HG03469 (cell line): ENCODE results near the gene RGMB.

Experiments
- ATAC-seq: cut with Tn5 transposase; IDR thresholded peaks from one replicate; pipeline ENCODE4 v1.9.1; 2021; ENCODE audit warnings: mild to moderate bottlenecking, moderate library complexity, moderate number of reproducible peaks; ENCODE audit not compliant: unreplicated experiment

RGMB gene

DNA sequence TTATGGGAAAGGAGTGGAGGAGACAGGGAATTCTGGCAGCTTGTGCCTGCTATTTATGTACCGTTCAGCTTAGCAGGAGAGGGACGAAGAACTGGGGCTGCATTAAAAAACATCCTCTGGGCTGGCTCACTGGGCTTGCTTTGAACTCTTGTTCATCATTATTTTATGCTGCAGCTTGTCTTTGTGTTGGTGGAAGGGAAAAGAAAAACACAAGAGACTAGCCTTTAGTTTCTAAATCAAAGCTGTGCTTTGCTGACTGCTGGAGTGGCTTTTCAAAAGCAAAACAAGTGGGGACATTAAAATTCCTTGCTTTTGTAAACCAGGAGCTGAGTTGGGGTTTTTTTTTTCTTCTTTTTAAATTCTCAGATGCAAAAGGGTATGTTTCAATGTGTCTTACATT, 5.9 kb upstream of the RGMB start:
- no peak for ATAC-seq

DNA sequence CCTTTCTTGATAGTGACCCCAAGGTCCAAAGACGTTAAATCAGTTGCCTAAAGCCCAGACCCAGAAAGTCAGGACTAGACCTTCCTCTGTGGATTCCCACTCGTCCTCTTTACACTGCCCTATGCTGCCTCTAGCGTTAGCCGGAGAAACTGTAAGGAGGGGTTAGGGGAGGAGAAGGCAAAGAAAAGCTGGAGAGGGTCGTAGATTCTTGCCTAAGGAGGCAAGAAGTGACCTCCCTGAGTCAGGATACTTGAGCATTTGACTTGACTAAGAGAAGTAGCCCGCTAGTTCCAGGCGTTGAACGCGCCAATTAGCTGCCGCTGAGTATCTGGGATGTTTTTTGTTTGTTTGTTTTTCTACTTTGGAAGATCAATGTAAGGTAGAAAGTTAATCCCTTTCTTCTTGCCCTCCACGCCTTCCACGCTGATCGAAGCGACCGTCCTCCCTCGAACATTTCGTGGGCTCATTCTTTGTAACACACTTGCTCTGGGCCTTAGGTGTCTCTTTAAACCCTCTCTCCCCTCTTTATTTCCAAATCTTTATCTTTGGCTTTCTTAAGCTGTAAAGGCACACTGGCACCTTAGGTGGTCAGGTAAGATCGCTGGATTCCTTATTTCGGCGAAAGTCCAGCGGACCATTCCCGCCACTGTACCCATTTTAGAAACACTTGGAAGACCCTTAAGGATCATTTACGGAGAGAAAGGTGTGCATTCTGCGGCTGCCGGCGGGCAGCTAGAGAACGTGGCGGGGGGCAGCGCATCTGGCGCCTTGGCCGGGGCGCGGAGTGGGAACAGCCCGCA, 5.1 kb upstream of the RGMB start:
- ATAC-seq = peak; percentile 34

DNA sequence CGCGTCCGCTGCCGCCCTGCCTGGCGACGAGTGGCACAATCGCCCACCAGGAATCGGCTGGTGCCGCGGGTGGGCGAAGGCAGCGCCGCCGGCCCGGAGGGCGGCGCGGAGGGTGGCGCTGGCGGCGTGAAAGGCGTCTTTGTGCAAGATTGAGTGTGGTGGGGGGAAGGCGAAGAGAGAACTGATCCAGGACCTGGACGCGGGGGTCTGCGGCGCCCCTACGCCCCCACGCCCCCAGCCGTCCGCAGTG, 4.6 kb upstream of the RGMB start:
- no peak for ATAC-seq

DNA sequence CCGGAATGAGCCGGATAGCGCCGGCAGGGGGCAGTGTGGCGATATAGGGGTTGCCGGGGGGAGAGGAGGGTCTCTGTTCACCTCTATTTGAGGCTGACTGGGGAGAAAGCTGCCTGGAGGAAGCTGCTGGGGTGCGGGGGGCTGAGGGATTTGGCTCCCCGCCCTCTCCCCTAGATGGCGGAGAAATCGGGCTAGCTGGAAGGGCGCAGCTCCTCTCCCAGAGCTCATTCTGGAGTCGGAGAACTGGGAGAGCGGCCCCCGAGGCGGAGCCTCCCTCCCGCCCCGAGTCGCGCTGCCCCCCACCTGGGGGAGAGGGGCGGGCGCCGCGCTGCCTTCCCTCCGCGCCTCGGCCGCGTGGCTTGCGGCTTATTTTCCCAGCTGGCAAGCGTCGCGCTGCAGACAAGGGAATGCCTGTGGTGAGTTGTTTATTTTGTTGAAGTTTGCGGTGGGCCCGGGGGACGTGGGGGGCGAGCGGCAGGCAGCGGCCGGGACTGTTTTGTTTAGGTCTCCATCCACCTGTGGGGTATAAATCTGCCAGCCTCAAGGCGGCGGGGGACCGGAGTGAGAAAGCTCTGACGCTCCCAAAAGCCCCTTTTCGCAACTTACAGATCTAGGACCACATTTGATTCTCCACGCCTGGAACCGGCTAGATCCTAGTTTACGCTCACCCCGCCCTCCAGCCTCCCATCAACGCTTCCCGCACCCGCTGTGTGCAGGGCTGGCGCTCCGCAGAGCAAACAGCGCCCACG, 4.1 kb upstream of the RGMB start:
- no peak for ATAC-seq

DNA sequence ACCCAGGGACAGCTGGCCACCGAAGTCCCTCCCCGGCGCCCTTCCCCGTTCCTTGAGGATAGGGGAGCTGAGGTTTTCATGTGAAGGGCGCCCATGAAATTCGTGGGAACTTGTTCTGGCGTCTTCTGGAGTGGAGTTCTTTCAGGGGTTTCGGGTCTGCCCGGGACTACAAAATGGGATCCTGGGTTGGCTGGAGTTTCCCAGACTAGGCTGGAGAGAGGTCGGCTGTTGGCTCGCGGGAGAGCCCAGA, 3.6 kb upstream of the RGMB start:
- ATAC-seq = no peak

DNA sequence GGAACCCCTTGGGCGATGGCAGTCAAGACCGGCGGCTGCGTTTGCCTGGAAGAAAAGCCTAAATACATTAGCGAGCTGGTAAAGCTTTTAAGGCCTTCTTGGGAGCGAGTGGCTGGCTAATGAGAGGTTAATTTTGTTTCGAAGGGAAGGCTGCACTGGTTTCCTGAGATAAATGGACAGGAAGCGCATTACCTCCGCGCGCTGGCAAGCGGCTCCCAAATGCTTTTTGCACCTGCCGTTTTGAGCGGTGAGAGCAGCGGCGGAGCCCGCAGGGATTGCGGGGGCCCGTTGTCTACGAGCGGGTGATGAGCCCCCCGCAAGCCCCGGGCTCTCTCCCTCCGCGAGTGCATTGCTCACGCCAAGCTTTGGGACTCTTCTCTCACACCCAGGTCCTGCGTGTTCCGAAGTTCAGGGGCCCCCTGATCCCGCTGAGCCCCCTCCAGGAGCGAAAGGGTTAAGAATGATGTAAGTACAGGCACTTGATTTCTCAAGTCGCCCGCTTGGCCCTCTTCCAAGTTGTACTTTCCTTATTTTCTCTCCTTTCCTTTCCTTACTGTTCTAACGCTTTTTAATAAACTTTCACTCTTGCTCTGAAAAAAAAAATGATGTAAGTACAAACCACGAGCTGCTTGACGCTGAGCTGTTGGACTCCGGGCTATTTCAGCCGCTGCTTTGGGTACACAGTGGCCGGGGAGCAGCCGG, 3.1 kb upstream of the RGMB start:
- no peak for ATAC-seq

DNA sequence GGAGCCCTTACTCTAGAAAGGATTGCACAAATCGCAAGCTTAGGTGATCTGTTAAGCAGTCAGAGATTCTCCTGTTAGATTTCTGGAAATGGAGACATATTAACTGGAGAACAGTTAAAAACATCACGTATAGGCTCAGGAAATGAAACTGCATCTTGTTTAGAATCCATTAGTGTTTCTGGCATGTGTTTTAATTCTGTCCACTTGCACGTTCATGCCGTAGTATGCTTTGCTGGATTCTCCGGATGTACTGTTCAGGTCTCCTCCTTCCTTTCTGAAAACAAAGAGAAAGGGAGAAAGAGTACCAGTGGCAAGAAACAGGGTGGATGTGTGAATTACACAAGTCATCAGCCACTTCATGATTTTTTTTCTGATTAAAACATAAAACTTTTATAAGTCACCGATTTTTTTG, 2.5 kb upstream of the RGMB start:
- no peak for ATAC-seq

DNA sequence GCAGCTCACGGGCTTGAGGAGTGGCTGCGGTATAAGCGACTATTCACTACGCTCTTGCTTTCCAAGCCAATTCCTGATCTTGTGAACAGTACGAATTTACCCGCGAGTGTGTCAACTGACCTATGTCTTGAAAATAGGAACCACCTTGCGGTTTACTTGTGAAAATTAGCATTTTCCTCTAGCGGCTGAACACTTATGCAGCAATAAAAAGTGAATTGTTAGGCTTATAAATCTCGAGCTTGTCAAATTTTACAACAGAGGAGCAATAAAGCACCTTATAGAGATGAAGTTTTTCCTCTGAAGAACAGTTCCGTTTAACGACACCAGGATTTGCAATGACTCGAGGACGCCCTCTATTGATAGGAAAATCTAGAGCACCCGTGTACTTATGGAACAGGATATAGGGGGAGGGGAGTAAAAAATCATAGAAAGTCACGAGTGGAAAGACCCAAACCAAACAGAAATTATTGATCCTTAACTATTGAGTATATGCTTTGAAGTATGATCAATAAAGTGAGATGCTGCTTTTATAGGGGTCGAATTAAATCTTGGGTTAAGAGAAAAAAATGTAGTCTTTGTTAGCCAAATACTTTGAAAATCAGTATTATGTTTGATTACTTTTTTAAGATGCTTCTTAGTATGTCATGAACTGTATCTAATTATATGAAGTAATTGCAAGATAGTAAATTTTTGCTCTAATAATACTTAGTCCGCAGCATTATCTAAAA, 1.9 kb upstream of the RGMB start:
- ATAC-seq = peak; percentile 14

DNA sequence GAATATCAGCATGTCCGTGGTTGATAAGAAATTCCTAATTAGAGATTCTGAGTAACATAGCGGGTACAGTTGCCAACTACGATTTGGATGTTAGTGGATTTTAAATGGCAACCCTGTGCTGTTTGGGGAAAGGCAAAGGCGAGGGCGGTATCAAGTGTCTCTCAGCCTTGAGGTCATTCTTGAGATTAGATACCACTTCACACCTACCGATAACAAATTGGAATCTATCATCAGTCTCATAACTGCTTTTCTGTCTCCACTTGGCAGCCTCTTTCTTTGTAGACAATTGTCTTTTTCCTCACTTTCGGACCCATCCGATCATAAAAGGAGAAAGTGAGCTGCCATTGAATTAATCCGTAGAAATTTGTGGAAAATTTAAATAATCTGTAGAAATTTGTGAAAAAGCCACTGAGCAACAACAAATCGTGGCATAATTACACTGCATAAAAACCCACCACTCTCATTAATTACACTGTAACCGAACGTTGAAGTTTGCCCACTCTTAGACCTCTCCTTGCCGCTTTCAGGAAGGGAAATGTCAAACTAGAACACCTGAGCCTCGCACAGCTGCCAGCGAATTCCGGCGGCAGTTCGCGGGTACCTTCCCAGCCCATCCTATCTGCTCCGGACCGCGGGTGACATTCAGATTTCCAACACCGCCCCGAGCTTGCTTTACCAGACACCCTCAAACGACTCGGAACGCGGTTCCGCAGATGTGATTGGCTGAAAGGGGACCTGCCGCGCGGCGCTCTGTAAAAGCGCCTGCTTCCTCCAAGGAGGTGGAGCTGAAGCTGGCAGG, 849 bp upstream of the RGMB start:
- ATAC-seq = peak; percentile 15

DNA sequence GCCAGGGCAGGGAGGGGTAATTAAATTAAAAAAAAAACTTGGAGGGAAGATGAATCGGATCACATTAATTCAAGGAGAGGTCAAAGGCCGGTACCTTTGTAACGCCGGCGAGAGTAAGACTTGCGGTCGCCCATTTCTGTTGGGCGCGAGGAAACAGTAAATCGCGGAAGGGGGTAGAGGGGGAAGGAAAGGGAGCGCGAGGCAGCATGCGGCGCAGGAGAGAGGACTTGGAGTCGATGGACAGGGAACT, 324 bp upstream of the RGMB start:
- ATAC-seq = no peak

DNA sequence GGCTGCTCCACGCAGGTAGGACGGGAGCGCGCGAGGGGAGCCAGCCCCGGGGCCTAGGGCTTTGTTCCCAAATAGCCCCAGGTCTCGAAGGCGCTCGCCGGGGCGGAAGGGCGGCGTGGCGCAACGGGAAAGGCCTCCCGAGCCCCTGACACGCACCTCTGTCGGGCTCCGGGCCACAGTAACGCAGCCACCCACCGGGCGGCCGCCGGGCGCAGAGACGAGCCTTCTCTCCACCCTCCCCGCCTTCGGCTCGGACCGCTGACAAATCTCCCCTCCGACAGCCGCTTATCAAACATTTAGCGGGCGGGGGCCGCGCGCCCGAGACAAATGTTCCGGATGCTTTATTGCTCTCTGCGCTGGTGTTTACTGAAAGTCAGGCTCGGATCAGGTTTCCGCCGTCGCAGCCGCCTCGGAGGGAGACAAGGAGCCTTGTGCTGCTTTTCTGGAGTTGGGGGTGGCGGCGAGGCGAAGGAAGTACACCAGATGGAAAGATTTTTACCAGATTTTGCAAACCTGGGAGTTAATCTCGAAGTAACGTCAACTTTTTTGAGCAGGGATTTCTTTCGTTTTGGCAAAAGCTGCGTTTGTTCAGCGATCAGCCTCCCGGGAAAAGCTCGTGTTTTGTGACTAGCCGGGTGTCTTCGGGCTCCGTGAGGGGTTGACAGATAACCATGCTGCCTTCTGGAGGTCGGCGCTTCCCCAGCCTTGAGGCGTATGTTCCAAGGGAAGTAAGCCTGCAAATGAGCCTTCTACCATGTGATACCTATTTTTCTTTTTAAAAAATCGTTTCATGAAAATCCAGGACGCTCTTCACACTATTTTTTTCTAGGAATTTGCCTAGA, 950 bp downstream of the RGMB start:
- ATAC-seq = peak; percentile 16

DNA sequence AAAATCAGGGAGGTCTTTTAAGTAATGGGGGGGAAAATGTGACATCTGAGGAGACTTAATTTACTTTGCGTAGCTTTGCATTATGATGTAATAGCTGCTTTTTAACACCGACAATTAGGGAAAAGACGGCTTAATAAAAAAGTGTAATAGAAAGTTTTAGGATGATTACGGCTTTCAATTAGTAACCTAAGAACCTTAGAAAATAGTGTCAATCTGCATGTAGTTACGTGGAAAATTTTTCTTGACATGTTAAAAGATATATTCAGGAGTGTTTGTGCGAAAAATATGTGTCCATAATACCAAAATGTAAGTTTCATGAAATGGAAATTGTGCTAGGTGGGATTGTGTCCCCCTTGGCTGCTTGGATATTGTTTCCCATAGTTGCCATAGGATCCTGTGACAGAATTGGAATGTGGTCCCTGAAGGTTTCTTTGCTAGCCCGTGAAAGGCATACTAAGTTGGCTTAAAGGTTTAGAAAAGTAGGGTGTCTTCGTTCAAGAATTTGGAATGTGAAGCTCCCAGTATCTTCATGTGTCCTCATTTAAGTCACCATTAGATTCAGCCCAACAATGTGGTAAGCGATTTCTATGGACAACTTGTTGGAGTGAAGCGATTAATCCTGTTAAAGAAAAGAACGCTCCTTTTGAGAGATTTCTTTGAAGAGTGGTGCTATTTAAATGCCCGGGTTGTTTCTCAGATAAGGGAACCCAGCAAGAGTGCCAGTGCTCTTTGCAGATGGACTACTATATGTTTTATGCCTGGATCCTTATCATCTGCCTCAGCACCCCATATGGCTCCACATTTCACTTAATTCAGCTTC, 2.0 kb downstream of the RGMB start:
- no peak for ATAC-seq

DNA sequence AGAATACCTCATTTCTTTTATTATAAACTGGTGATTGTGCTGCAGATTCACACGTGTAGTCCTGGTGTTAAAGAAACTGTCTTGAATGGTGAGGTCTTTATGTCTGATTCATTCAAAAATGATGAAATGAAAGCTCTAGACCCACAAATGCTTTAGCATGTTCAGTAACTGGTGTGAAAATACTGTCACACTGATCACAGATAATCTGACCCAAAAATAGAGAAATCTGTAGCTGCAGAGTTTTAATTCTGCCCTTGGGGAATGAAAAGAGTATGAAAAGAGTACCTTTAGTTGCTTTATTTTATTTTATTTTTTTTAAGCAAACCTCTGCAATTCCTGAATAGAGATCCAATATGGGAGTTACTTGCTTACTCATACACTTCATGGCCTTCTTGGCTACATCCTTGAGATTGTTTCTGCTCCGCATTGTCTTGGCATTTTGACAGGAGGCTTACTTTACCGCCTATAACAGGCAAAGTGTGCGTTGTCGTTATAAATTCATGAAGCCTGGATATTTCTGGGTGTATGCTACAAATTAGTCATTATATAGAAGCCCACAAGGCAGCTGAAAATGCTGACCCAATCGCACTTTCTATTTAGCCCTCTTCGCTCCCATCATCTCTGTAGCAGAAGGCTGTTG, 2.7 kb downstream of the RGMB start:
- no peak for ATAC-seq

DNA sequence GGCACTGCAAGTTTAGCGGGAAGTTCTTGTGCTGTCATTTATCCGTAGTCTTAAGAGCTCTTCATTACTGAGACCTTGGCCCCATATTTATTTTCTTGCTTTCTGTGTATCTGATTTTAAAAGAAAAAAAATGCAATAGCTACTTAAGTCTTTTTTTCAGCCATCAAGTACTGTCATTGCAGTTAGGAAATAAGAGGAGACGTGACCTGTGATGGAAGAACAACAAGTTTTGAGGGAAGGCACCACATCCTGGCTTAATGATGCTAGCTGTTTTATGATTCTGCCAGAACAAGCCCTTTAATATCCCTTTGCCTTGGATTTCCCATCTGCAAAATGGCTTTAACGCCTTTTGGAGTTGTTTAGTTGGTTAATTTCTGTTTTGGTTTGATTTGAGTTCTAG, 3.8 kb downstream of the RGMB start:
- no peak for ATAC-seq

DNA sequence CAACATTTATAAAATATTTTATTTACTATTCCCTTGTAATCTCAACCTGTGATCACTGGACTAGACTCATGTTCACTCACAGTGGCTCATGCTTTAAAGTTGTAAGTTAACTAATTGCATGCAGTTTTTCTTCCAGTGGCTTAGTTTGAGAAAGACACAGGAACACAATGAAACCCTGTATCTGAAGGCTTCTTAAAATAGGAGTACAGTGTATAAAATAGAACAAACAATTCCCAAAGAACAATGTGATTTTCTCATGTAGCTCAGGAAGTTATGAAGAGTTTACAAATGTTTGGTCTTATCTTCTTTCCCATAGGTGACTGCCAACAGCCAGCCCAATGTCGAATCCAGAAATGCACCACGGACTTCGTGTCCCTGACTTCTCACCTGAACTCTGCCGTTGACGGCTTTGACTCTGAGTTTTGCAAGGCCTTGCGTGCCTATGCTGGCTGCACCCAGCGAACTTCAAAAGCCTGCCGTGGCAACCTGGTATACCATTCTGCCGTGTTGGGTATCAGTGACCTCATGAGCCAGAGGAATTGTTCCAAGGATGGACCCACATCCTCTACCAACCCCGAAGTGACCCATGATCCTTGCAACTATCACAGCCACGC, 5.9 kb downstream of the RGMB start:
- ATAC-seq = no peak

DNA sequence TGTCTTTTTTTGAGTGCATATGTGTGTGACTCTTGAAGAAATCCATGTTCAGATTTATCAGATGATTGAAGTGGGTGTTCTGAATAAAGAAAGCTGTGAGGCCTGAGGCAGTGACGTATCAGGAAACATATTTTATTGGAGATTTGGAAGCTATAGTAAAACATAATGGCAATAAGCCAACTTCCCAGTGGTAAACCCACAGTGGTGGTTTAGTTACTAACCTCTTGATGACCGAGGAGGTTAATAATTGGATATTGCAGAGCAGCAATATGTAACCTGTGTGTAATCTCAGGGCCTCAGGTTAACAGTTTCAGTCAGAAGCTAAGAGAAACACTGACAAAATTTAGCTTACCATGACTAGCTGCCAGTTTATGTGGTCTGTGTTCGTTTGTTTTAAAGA, 6.9 kb downstream of the RGMB start:
- ATAC-seq = no peak

DNA sequence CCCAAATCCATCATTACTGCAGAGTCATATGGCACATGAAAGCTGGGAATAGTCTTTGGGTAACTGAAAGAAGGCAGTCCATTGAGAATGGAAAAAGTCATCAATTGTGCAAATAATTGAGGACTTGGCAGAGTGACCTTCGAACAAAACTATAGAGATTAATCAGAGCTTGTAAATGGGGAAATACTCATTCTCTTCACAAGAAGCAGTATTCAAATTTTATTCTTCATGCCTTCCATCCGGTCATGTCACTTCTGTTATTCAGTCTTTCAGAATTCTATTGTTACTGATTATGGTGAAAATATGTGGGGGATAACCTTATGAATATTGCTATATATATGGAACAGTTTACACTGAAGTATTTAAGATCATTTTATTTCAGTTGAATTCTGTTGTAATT, 8.1 kb downstream of the RGMB start:
- no peak for ATAC-seq

DNA sequence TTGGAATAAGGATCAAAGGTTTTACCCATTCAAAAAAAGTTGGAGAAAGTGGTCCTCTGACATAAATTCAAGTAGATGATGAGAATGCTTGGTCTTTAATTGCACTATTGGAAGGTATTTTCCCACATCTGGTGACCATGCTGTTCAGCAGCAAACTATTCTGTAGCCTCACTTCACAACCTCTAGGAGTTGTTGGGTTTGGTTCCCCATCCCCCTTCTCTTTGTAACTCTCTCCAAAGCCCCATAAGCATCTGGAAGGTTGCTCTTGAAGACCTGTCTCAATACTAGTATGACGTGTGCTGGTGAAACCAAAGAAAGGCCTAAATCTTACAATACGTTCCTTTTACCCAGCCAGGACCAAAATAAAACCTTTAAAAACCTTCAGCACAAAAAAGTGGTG, 8.5 kb downstream of the RGMB start:
- no peak for ATAC-seq
